ENCODE data around the gene DSCAML1. TPM values are rescaled to one million over a fixed set of nuclear protein-coding genes. Genes with fewer than 3 reads are reported as not detected.

DSCAML1 gene
- total RNA-seq, 1 donor from 2014 or later, result 2.5 TPM

DNA sequence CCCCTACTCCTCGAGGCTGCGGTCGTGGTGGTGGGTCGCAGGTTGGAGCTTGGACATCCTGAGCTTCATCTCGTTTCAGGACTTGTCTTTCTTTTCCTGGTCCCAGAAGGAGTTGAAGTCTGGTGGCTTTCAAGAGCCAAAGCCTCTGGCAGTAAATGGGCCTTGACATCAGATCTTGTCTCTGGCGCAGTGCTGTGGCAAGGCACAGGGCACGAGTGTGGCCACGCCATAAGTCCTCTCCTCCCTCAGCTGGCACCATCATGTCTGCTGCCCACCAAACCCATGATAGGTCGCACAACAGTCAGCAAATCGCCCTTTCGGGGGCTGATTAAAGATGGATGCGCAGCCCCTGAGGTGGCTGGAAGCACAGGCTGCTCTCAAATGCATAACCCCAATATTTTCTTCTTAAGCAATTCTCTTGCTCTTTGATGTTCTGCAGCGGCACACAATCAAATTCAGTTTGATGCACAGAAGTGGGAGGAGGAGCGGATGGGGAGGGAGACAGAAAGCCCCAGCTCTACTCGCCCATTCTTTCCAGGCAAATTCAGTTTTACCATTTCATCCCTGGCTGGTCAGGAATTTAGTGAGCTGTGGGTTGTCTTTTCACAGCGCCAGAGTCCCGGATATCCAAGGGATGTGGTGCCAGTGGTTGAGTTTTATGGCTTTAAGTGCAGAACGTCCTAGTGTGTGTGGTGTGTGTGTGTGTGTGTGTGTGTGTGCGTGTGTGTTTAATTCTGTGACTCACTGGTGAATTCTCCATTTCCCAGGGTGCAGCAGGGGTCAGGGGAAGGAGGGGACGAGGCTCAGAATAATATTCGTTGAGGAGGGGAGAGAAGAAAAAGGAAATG is 162.0 kb downstream of the DSCAML1 start:
- Mint-ChIP-seq H3K36me3 (no peaks in the 10 kb centered on the region), H3K27ac (no peak overlapping the region), H3K27me3 (ENCODE audit: low read depth) (peaks cover 27% of the 10 kb centered on the region), H3K4me3 (no peak overlapping the region), H3K9me3 (no peaks in the 10 kb centered on the region), H3K4me1 (peaks cover 2% of the 10 kb centered on the region)
- TF ChIP-seq, protein P1, sequence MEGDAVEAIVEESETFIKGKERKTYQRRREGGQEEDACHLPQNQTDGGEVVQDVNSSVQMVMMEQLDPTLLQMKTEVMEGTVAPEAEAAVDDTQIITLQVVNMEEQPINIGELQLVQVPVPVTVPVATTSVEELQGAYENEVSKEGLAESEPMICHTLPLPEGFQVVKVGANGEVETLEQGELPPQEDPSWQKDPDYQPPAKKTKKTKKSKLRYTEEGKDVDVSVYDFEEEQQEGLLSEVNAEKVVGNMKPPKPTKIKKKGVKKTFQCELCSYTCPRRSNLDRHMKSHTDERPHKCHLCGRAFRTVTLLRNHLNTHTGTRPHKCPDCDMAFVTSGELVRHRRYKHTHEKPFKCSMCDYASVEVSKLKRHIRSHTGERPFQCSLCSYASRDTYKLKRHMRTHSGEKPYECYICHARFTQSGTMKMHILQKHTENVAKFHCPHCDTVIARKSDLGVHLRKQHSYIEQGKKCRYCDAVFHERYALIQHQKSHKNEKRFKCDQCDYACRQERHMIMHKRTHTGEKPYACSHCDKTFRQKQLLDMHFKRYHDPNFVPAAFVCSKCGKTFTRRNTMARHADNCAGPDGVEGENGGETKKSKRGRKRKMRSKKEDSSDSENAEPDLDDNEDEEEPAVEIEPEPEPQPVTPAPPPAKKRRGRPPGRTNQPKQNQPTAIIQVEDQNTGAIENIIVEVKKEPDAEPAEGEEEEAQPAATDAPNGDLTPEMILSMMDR (IDR thresholded peaks at IDR 0.05; ENCODE audit: unreplicated experiment), result no peak
- DNase-seq (ENCODE audit: low spot score in 2 of 2, unreplicated experiment in 2 of 2), result no peak

DNA sequence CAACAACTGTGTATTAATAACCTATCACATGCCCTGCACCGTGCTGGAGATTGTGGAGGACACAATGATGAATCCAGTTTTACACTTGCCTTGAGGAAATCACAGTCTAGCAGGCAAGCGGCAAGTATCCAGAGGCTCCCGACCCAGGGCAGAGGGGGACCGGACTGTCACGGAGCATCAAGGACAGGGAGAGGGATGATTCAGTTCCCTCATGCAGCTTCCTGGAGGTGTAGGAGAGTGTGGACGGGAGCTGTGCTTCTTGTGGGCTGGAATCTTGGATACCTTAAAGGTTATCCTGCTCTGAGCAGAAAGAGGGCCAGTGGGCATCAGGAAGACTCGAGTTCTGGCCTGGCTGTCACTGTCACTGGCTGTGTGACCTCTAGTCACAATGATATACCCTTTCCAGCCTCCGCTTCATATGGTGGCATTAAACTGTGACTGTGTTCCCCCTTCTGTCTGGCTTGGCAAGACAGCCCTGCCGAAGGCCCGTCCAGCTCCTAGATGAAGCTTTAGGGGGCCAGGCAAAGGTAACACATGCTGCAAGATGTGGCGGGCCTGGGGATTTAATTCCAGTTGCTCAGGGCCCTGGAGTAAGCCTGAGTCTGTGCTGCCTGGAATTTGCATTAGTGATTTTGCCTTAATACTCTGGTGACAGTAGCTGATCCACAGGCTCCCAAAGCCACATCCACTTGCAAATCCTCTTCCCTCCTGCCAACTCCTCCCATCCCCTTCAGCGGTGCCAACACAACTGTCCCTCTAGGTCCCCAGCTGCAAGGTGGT is 162.8 kb downstream of the DSCAML1 start:
- H3K36me3 Mint-ChIP-seq, result no peaks in the 10 kb centered on the region
- no peaks in the 10 kb centered on the region for H3K9me3 Mint-ChIP-seq
- peaks cover 2% of the 10 kb centered on the region for H3K4me1 Mint-ChIP-seq
- TF ChIP-seq, protein P1 (IDR thresholded peaks at IDR 0.05; ENCODE audit: unreplicated experiment), result no peak
- peaks cover 30% of the 10 kb centered on the region for H3K27me3 Mint-ChIP-seq (ENCODE audit: low read depth)
- DNase-seq (ENCODE audit: low spot score in 2 of 2, unreplicated experiment in 2 of 2), result no peak
- H3K4me3 Mint-ChIP-seq, result no peak overlapping the region
- no peak overlapping the region for H3K27ac Mint-ChIP-seq

DNA sequence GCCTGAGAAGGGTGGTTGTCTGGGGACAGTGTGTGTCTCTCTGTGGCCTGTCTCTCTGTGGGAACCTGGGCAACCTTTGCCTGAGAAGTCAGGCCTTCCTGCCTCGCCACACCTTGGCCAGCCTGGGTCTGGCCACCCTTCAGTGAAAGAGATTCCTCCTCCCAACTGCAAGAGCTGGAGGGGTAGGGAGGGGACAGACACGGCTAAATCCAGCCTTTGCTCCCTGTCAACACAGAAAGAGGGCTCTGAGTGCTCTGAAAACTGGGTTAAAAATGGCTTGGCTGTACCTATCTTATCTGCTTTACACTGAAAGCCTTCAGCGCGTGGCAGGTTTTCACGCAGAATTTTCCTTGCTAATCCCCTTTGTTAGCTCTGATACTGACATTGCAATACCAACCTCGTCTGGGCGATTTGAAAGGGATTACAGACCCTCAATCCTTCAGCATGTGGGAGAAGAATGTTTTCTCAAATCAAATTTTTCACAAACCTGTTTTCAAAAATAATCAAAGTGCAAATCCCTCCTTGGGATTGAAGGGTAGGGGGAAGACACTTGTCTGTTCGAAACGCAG is 163.7 kb downstream of the DSCAML1 start:
- TF ChIP-seq, protein P1 (IDR thresholded peaks at IDR 0.05; ENCODE audit: unreplicated experiment), result no peak

DNA sequence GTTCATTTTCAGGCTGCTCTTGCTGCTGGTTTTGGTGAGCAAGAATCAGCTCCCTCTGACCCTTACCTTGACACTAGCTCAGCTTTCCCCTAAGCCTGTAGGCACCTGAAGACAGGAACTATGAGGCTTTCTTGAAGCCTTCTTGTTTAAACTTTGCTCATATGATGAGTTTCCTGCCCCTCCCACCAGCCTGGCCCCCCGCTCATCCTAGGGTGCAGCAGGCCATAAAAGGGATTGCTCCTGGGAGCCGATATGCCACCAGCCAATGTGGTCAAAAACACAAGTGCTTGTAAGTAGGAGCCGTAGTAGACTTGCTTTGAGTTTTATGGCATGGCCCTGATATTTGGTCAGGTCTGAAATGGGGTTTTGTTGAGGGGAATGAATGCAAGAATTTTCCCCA is 164.7 kb downstream of the DSCAML1 start:
- no peaks in the 10 kb centered on the region for H3K36me3 Mint-ChIP-seq
- no peak overlapping the region for H3K4me3 Mint-ChIP-seq
- TF ChIP-seq, protein P1 (IDR thresholded peaks at IDR 0.05; ENCODE audit: unreplicated experiment), result no peak
- no peak overlapping the region for H3K27ac Mint-ChIP-seq
- peaks cover 37% of the 10 kb centered on the region for H3K27me3 Mint-ChIP-seq (ENCODE audit: low read depth)
- peaks cover 2% of the 10 kb centered on the region for H3K4me1 Mint-ChIP-seq
- no peaks in the 10 kb centered on the region for H3K9me3 Mint-ChIP-seq
- DNase-seq (ENCODE audit: low spot score in 2 of 2, unreplicated experiment in 2 of 2), result no peak

More for the DNA sequence above, 163.7 kb downstream of the DSCAML1 start:
- Mint-ChIP-seq H3K27me3 (ENCODE audit: low read depth) (peaks cover 33% of the 10 kb centered on the region), H3K9me3 (no peaks in the 10 kb centered on the region), H3K4me1 (peaks cover 2% of the 10 kb centered on the region), H3K4me3 (no peak overlapping the region), H3K27ac (no peak overlapping the region), H3K36me3 (no peaks in the 10 kb centered on the region)
- DNase-seq (ENCODE audit: low spot score in 2 of 2, unreplicated experiment in 2 of 2), result no peak

DNA sequence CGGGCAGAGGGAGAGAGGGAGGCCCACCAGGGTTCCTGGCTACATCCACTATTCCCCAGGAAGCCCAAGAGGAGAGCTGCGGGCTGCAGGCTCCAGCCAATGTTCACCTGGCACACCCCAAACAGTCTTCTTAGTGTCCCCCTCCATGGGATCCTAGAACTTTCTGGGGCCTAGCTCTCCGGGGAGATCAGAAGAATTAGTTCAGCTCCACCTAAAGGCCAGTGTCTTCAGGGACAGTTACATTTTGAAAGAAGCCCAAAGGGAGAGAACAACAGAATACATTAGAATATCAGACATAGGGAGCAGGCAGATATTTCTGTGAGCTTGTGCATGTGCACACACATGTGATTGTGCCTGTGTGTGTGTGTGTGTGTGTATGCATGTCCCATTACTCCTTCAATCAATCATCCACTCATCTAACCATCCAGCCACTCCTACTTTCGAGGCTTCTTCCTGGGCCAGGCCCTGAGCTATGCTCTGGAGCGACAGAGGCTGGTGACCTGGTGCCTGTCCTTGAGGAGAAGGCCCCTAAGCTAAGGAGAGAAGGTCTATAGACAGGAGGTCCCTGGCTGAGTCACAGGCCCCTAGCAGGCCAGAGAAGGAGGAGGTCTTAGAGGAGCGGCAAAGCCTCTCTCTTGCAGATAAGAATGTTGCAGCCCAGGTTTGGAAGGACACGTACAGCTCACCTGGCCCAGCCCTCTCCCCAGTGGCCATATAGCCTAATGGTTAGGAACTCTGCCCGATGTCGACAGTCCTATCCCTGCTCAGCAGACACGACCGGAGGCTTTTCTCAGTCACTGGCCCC is 165.5 kb downstream of the DSCAML1 start:
- TF ChIP-seq, protein P1 (IDR thresholded peaks at IDR 0.05; ENCODE audit: unreplicated experiment), result no peak
- H3K27me3 Mint-ChIP-seq (ENCODE audit: low read depth), result peaks cover 37% of the 10 kb centered on the region
- H3K4me1 Mint-ChIP-seq, result peaks cover 2% of the 10 kb centered on the region
- no peaks in the 10 kb centered on the region for H3K36me3 Mint-ChIP-seq
- no peak overlapping the region for H3K27ac Mint-ChIP-seq
- no peak overlapping the region for H3K4me3 Mint-ChIP-seq
- no peaks in the 10 kb centered on the region for H3K9me3 Mint-ChIP-seq
- no peak for DNase-seq (ENCODE audit: low spot score in 2 of 2, unreplicated experiment in 2 of 2)
